Effector CD8-positive, alpha-beta T cell (primary cell): ENCODE results near the gene ZNF467.

Source experiments
- DNase-seq: peaks from one replicate; lab custom pipeline; 2025; lab: John Stamatoyannopoulos, UW

The ZNF467 gene

GRCh38 chr7:149787428-149788299 is 14.3 kb upstream of the ZNF467 start:
- no peak for DNase-seq

DNA sequence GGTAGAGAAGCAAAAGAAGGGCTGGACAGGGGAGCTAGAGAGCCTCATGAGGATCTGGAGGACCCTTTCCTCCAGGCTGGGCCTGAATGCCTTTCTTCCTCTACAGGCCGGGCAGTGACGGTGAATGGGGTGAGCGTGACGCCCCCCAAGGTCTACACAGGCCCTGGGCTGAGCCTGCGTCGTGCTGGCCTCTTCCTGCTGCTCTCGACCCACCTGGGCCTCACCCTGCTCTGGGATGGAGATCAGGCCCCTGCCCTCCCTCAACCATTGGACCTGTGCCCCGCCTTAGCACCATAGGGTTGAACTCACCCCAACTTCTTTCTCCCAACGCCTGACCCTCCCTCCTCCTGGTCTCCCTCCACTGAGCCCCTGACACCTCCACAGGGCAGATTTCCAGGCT is 12.6 kb upstream of the ZNF467 start:
- DNase-seq = no peak

DNA sequence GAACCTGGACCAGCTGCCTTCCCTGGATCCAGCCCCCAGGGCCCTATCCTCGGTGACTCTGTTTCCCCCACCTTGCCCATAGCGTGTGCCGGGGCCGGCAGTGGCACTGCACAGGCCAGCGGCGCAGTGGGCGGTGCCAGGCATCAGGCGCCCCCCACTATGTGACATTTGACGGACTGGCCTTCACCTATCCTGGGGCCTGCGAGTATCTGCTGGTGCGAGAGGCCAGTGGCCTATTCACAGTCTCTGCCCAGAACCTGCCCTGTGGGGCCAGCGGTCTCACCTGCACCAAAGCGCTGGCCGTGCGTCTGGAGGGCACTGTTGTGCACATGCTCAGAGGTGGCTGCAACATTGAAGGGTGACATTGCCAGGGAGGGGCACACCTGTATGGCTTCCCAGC is 12.0 kb upstream of the ZNF467 start:
- DNase-seq = no peak

DNA sequence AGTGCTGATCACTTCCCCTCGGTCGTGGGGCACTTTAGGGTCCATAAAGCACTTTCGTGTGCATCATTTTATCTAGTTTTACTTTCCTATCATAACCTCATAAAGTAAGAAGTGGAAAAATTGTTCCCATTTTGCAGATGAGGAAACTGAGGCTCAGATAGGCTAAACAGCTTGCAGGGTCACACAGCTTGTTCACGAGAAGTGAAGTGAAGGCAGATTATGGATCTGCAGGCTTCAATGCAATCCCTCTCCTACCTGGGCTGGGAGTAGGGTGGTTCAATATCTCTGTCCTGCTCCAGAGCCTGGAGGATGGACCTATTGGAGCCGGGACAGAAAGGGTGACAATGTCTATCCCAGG is 10.8 kb upstream of the ZNF467 start:
- no peak for DNase-seq

GRCh38 chr7:149783386-149784250 is 10.2 kb upstream of the ZNF467 start:
- DNase-seq = no peak

GRCh38 chr7:149782682-149783345 is 9.4 kb upstream of the ZNF467 start:
- DNase-seq = no peak

- DNase-seq = no peak
Observed at GRCh38 chr7:149781921-149782320, 8.5 kb upstream of the ZNF467 start.

DNA sequence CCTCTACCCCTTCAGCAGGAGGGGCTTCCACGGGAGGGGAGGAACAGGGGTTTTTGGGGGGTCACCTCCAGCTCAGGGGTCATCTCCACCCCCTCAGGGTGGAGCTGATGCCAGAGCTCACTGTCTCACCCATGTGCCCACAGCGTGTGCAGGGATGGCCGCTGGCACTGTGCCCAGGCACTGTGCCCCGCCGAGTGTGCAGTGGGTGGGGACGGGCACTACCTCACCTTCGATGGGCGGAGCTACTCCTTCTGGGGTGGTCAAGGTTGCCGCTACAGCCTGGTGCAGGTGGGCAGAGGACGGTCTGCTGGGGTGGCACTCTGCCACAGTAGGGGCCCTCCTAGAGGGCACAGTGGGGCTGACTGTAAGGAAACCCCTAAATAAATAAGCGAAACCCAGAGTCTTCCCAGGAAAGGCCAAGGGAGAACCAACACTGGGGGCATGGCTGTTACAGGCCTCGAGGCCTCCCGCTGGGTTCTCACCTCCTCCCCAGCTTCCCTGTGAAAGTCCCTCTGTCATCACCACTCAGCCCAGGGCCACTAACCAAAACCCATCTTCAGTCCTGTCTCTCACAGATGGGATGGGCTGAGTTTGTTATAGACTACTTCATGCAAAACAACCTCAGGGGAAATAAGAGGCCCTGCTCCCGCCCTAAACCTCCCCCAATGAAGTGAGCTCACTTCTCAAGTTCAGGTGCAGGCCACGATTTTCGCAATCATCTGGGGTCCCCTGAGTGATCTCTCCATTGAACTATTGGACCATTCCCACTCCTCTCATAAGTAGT is 7.4 kb upstream of the ZNF467 start:
- DNase-seq = no peak

GRCh38 chr7:149780056-149780455 is 6.7 kb upstream of the ZNF467 start:
- DNase-seq = no peak

GRCh38 chr7:149779502-149779805 is 6.1 kb upstream of the ZNF467 start:
- no peak for DNase-seq

DNA sequence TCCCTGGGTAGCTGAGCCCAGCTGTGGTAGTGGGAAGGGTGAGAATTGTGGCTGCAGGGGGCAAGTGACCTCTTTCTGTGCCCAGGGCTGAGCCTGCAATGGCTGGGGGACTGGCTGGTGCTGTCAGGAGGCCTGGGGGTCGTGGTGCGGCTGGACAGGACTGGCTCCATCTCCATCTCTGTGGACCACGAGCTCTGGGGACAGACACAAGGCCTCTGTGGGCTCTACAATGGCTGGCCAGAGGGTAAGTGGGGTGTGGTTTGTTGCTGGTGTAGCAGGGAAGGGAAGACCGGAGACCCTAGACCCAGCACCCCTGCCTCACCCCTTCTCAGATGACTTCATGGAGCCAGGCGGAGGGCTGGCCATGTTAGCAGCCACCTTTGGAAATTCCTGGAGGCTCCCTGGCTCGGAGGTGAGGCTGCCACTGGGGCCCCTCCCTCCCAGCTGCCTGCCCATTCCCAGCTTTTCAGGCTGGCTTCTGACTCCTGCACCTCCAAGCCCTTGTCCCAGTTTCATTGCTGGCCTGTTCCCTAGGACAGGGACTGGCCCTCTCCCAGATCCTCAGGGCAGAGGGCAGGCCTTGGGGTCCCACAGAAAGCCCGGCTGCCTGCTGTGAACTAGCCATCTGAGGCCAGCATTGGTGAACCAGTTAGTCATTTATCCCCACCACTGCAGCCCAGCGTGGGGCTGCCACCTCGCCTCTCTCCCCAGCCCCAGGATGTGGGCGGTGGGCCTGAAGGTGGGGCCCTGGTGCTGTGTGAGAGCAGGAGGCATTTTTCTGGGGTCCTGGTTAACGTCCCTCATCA is 5.5 kb upstream of the ZNF467 start:
- DNase-seq = no peak

GRCh38 chr7:149778327-149778637 is 4.9 kb upstream of the ZNF467 start:
- DNase-seq = no peak

- DNase-seq = no peak
Observed at GRCh38 chr7:149777551-149778326, 4.4 kb upstream of the ZNF467 start.

- no peak for DNase-seq
Observed at GRCh38 chr7:149776848-149777407, 3.5 kb upstream of the ZNF467 start.

DNA sequence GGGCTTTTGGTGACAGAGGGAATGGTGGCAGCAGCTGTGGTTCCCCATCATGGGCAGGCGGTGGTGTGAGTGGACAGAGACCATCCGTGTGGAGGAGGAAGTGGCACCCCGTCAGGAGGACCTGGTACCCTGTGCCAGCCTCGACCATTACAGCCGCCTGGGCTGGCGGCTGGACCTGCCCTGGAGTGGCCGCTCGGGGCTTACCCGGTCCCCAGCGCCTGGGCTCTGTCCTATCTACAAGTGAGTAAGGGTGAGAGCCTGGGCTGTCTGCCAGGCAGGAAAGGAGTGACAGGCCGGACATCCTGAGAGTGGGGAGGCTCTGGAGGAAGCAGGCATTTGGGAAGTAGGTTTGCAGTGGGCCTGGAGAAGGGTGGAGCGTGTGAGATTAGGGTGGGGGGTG is 2.9 kb upstream of the ZNF467 start:
- no peak for DNase-seq

GRCh38 chr7:149775176-149775556 is 1.8 kb upstream of the ZNF467 start:
- DNase-seq = no peak

GRCh38 chr7:149774237-149775175 is 1.1 kb upstream of the ZNF467 start:
- no peak for DNase-seq

- DNase-seq = no peak
Observed at GRCh38 chr7:149772956-149773434, 393 bp downstream of the ZNF467 start.
